ENCODE data around the gene NT5M.

The NT5M gene

GRCh38 chr17:17366941-17367875, 64.0 kb downstream of the NT5M start:
- no peak for DNase-seq (ENCODE audit: low spot score)
- in situ Hi-C loops (cut with MboI; ENCODE audit: low pct_unique_long_range_greater_than_20kb, low sequenced_read_pairs, unreplicated experiment) = no loop called here
- TF ChIP-seq CTCF (IDR thresholded peaks at IDR 0.05; ENCODE audit: extremely low read depth, insufficient read depth, missing control alignments) = no peak

GRCh38 chr17:17367931-17368330, 64.8 kb downstream of the NT5M start:
- in situ Hi-C loops (cut with MboI; ENCODE audit: low pct_unique_long_range_greater_than_20kb, low sequenced_read_pairs, unreplicated experiment) = no loop called here
- TF ChIP-seq CTCF (IDR thresholded peaks at IDR 0.05; ENCODE audit: extremely low read depth, insufficient read depth, missing control alignments) = no peak
- no peak for DNase-seq (ENCODE audit: low spot score)

- no peak for TF ChIP-seq CTCF (IDR thresholded peaks at IDR 0.05; ENCODE audit: extremely low read depth, insufficient read depth, missing control alignments)
- in situ Hi-C loops (cut with MboI; ENCODE audit: low pct_unique_long_range_greater_than_20kb, low sequenced_read_pairs, unreplicated experiment) = no loop called here
- DNase-seq (ENCODE audit: low spot score) = no peak
Measured at GRCh38 chr17:17370711-17371110, 67.5 kb downstream of the NT5M start.

GRCh38 chr17:17372856-17373520, 69.8 kb downstream of the NT5M start:
- in situ Hi-C loops (cut with MboI; ENCODE audit: low pct_unique_long_range_greater_than_20kb, low sequenced_read_pairs, unreplicated experiment) = no loop called here
- no peak for DNase-seq (ENCODE audit: low spot score)
- no peak for TF ChIP-seq CTCF (IDR thresholded peaks at IDR 0.05; ENCODE audit: extremely low read depth, insufficient read depth, missing control alignments)

- no peak for DNase-seq (ENCODE audit: low spot score)
- no peak for TF ChIP-seq CTCF (IDR thresholded peaks at IDR 0.05; ENCODE audit: extremely low read depth, insufficient read depth, missing control alignments)
- in situ Hi-C loops (cut with MboI; ENCODE audit: low pct_unique_long_range_greater_than_20kb, low sequenced_read_pairs, unreplicated experiment) = no loop called here
Measured at GRCh38 chr17:17375841-17376240, 72.7 kb downstream of the NT5M start.

- no peak for DNase-seq (ENCODE audit: low spot score)
- in situ Hi-C loops (cut with MboI; ENCODE audit: low pct_unique_long_range_greater_than_20kb, low sequenced_read_pairs, unreplicated experiment) = no loop called here
- no peak for TF ChIP-seq CTCF (IDR thresholded peaks at IDR 0.05; ENCODE audit: extremely low read depth, insufficient read depth, missing control alignments)
Measured at GRCh38 chr17:17376362-17376761, 73.2 kb downstream of the NT5M start.

Measured in GM13977 (cell line).